IMR-90 (cell line): ENCODE data around the gene OR14I1. TPM values are rescaled to one million over a fixed set of nuclear protein-coding genes. Genes with fewer than 3 reads are reported as not detected.

ENCODE experiments used
- ATAC-seq: fragments of 200-7000 bp; cut with Tn5 transposase; 2 replicates; pipeline ENCODE4 v1.9.1; 2020; ENCODE audit warnings: low read depth, mild to moderate bottlenecking, moderate library complexity
- BruUV-seq: library from RNA; stranded (reverse); fragments of 400-500 nt; replicated peaks from 2 replicates; lab custom pipeline; 2021; lab: Mats Ljungman, UMichigan
- CTCF ChIA-PET: fragments of 300-600 bp; formaldehyde crosslinking; extraction: SDS; loops from one replicate; lab custom pipeline; 2021; ENCODE audit warnings: antibody characterized with exemption; lab: Yijun Ruan, JAX
- POLR2A ChIA-PET: fragments of 300-600 bp; sonication (Branson Sonifier 250); formaldehyde crosslinking; loops from one replicate; lab custom pipeline; 2022; ENCODE audit warnings: antibody characterized with exemption; ENCODE audit not compliant: unreplicated experiment; lab: Charles Lee
- DNase-seq: peaks from one replicate; pipeline ENCODE4 v3.0.0; 2013
- H2AFZ ChIP-seq: replicated peaks from 2 replicates; pipeline ENCODE3; 2013; ENCODE audit warnings: low read length, mild to moderate bottlenecking; ENCODE audit not compliant: poor library complexity
- H2AK5ac ChIP-seq: 2 replicates; pipeline ENCODE4 v1.6.1; 2013; ENCODE audit warnings: low read depth, low read length, inconsistent platforms
- H2AK9ac ChIP-seq: replicated peaks from 2 replicates; pipeline ENCODE3; 2013; ENCODE audit warnings: mild to moderate bottlenecking, low read depth, low read length, moderate library complexity; ENCODE audit not compliant: poor library complexity
- H2BK120ac ChIP-seq: 2 replicates; pipeline ENCODE4 v1.6.1; 2013; ENCODE audit warnings: low read depth, low read length, inconsistent platforms
- H2BK15ac ChIP-seq: 3 replicates; pipeline ENCODE4 v1.6.1; 2013; ENCODE audit warnings: low read depth, low read length, inconsistent platforms
- H2BK20ac ChIP-seq: 2 replicates; pipeline ENCODE4 v1.6.1; 2013; ENCODE audit warnings: low read depth, mild to moderate bottlenecking, inconsistent platforms, low read length, moderate library complexity
- H2BK5ac ChIP-seq: 2 replicates; pipeline ENCODE4 v1.6.1; 2013; ENCODE audit warnings: mild to moderate bottlenecking, low read depth, low read length, inconsistent platforms; ENCODE audit not compliant: poor library complexity, severe bottlenecking
- H3K14ac ChIP-seq: replicated peaks from 2 replicates; pipeline ENCODE4 v1.6.1; 2013; ENCODE audit warnings: low read depth, low read length, inconsistent platforms
- H3K18ac ChIP-seq: 2 replicates; pipeline ENCODE4 v1.6.1; 2013; ENCODE audit warnings: low read depth, low read length, control low read depth
- H3K23ac ChIP-seq: 2 replicates; pipeline ENCODE4 v1.6.1; 2013; ENCODE audit warnings: low read depth, low read length, inconsistent platforms
- H3K27ac ChIP-seq: 2 replicates; pipeline ENCODE4 v1.5.1; 2013; ENCODE audit warnings: mild to moderate bottlenecking, control low read depth, low read length; ENCODE audit not compliant: insufficient read depth
- H3K27me3 ChIP-seq: 2 replicates; pipeline ENCODE4 v1.6.1; 2013; ENCODE audit warnings: low read length; ENCODE audit not compliant: control insufficient read depth, insufficient read depth
- H3K36me3 ChIP-seq: 2 replicates; pipeline ENCODE4 v1.6.1; 2013; ENCODE audit warnings: low read length, mixed read lengths; ENCODE audit not compliant: control insufficient read depth, insufficient read depth
- H3K4ac ChIP-seq: 2 replicates; pipeline ENCODE4 v1.6.1; 2013; ENCODE audit warnings: low read depth, low read length, inconsistent platforms
- H3K4me1 ChIP-seq: 2 replicates; pipeline ENCODE4 v1.6.1; 2013; ENCODE audit warnings: low read length, mixed read lengths; ENCODE audit not compliant: control insufficient read depth, insufficient read depth
- H3K4me2 ChIP-seq: 2 replicates; pipeline ENCODE4 v1.6.1; 2013; ENCODE audit warnings: low read depth, mild to moderate bottlenecking, control low read depth, low read length, moderate library complexity
- H3K4me3 ChIP-seq: 2 replicates; pipeline ENCODE4 v1.5.1; 2013; ENCODE audit warnings: low read depth, mild to moderate bottlenecking, control low read depth, low read length, moderate library complexity; ENCODE audit not compliant: insufficient read depth
- H3K56ac ChIP-seq: 2 replicates; pipeline ENCODE4 v1.6.1; 2013; ENCODE audit warnings: low read length, inconsistent platforms; ENCODE audit not compliant: insufficient read depth; ENCODE audit errors: extremely low read depth
- H3K79me1 ChIP-seq, 2 experiments: 2 replicates each; pipeline ENCODE4 v1.6.1; 2013; ENCODE audit warnings: low read length in 2 of 2, inconsistent platforms in 1 of 2, low read depth in 1 of 2
- H3K9ac ChIP-seq: 2 replicates; pipeline ENCODE4 v1.6.1; 2013; ENCODE audit warnings: low read depth, low read length, control low read depth
- H3K9me1 ChIP-seq: 2 replicates; pipeline ENCODE4 v1.6.1; 2013; ENCODE audit warnings: low read length, inconsistent platforms; ENCODE audit not compliant: insufficient read depth
- H3K9me3 ChIP-seq: 2 replicates; pipeline ENCODE4 v1.6.1; 2013; ENCODE audit warnings: low read length; ENCODE audit not compliant: control insufficient read depth, insufficient read depth
- H4K20me1 ChIP-seq: 2 replicates; pipeline ENCODE4 v1.6.1; 2013; ENCODE audit warnings: low read length, inconsistent platforms; ENCODE audit not compliant: insufficient read depth
- H4K5ac ChIP-seq: 2 replicates; pipeline ENCODE4 v1.6.1; 2013; ENCODE audit warnings: mild to moderate bottlenecking, low read depth, low read length, control low read depth
- H4K8ac ChIP-seq, 2 experiments: 2 replicates each; pipeline ENCODE4 v1.6.1; 2013; ENCODE audit warnings: low read depth in 2 of 2, low read length in 2 of 2, control low read depth in 1 of 2, inconsistent platforms in 1 of 2
- H4K91ac ChIP-seq: 2 replicates; pipeline ENCODE4 v1.6.1; 2013; ENCODE audit warnings: low read depth, low read length, inconsistent platforms; ENCODE audit not compliant: insufficient read depth
- BHLHE40 ChIP-seq: fragments of 150-350 bp; IDR thresholded peaks from 2 replicates; pipeline ENCODE4 v1.6.1; 2016; ENCODE audit warnings: mild to moderate bottlenecking, low read depth, low read length
- CEBPB ChIP-seq: IDR thresholded peaks from 2 replicates; pipeline ENCODE4 v1.6.1; 2012; ENCODE audit warnings: low read depth, low read length, improper control_type of control experiment
- CHD1 ChIP-seq: IDR thresholded peaks from 2 replicates; pipeline ENCODE4 v1.6.1; 2012; ENCODE audit warnings: low read depth, low read length, improper control_type of control experiment
- FOS ChIP-seq: fragments of 150-350 bp; IDR thresholded peaks from 2 replicates; pipeline ENCODE4 v1.6.1; 2016; ENCODE audit warnings: low read depth, low read length
- MAFK ChIP-seq: IDR thresholded peaks from 2 replicates; pipeline ENCODE4 v1.6.1; 2012; ENCODE audit warnings: low read depth, low read length, improper control_type of control experiment
- MAZ ChIP-seq: IDR thresholded peaks from 2 replicates; pipeline ENCODE4 v1.6.1; 2012; ENCODE audit warnings: low read depth, mild to moderate bottlenecking, low read length, improper control_type of control experiment, moderate library complexity, borderline replicate concordance
- MXI1 ChIP-seq: IDR thresholded peaks from 2 replicates; pipeline ENCODE4 v1.6.1; 2012; ENCODE audit warnings: low read depth, mild to moderate bottlenecking, low read length, moderate library complexity, borderline replicate concordance
- NFE2L2 ChIP-seq: fragments of 150-350 bp; IDR thresholded peaks from 2 replicates; pipeline ENCODE4 v1.6.1; 2016; ENCODE audit warnings: low read depth, mild to moderate bottlenecking, low read length
- RCOR1 ChIP-seq: IDR thresholded peaks from 2 replicates; pipeline ENCODE4 v1.6.1; 2012; ENCODE audit warnings: mild to moderate bottlenecking, low read length, improper control_type of control experiment; ENCODE audit not compliant: insufficient replicate concordance
- RFX5 ChIP-seq: IDR thresholded peaks from 2 replicates; pipeline ENCODE4 v1.8.0; 2012; ENCODE audit warnings: low read depth, mild to moderate bottlenecking, low read length, moderate library complexity
- SMC3 ChIP-seq: fragments of 150-350 bp; IDR thresholded peaks from 2 replicates; pipeline ENCODE4 v1.6.1; 2016; ENCODE audit warnings: low read depth, mild to moderate bottlenecking, antibody characterized with exemption, low read length, moderate library complexity
- WGBS, 2 experiments: methylation state at CpG; one replicate each; pipeline versions ENCODE4 v1.1.5 to v1.1.7; 2013; ENCODE audit warnings: missing lambda C conversion rate in 2 of 2; ENCODE audit not compliant: insufficient read length in 1 of 2; ENCODE audit errors: extremely low coverage in 2 of 2; 5-methylcytosine and 5-hydroxymethylcytosine counted together
- dilution Hi-C: fragments of 300-500 bp; cut with HindIII; formaldehyde crosslinking; loops from one replicate; pipeline ENCODE4 v1.14.3; 2018; ENCODE audit warnings: low sequenced_read_pairs; ENCODE audit not compliant: unreplicated experiment
- in situ Hi-C: fragments of 300-500 bp; cut with MboI; formaldehyde crosslinking; loops from 3 replicates; pipeline ENCODE4 v1.14.3; 2019; ENCODE audit warnings: low sequenced_read_pairs, inconsistent platforms, mixed read lengths
- intact Hi-C: fragments of 100-400 bp; cut with micrococcal nuclease; formaldehyde crosslinking; loops from 2 replicates; pipeline ENCODE4 v1.10.0; 2022
- polyA plus RNA-seq, 3 experiments: library from polyadenylated mRNA; depleted of rRNA; stranded (reverse); fragments of >200 nt; gene quantifications; 2 replicates each; pipeline ENCODE4 v1.2.3, GENCODE V29; 2012; ENCODE audit warnings: low replicate concordance in 1 of 3
- total RNA-seq: library from RNA; depleted of rRNA; stranded (reverse); fragments of >200 nt; gene quantifications from 2 replicates; pipeline ENCODE4 v1.2.3, GENCODE V29; 2012
- TF ChIP-seq, protein P1 (sequence below): conservative IDR thresholded peaks from 2 replicates; pipeline ENCODE4 v1.5.1; 2012; ENCODE audit warnings: mild to moderate bottlenecking, low read depth, low read length, improper control_type of control experiment

Gene OR14I1
- total and polyA plus RNA-seq, 2 of the 4 experiments (the other 2 are of a cell fraction): not detected

DNA sequence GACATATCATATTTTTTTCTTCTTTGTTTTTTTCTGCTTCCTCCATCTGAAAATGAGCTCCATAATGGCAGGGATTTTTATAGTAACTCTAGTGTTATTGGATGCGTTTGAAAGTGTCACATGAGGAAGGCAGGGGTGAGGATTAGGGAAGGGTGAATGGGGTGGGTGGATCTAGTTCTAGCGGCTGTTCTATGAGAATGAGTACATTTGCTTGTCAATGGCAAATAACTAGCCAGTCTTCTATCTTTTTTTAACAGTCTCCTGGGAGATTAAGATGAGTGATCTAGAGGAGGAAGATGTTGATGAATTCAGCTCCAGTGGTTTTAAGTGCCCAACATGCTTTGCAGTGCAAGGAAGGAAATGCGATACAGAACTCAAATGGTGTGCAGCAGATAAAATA is 5.8 kb downstream of the OR14I1 start:
- Histone ChIP-seq H3K27me3 (no peaks in the 10 kb centered on the region), H3K56ac (no peak overlapping the region), H4K8ac (no peak overlapping the region), H3K9me3 (peaks cover 22% of the 10 kb centered on the region), H3K9me1 (no peaks in the 10 kb centered on the region), H4K20me1 (no peaks in the 10 kb centered on the region), H2BK20ac (no peak overlapping the region), H3K79me1 (no peaks in the 10 kb centered on the region), H2BK5ac (no peak overlapping the region), H3K27ac (no peak overlapping the region), H2AK9ac (no peak overlapping the region), H3K18ac (no peak overlapping the region), H4K91ac (no peak overlapping the region), H3K4me1 (no peaks in the 10 kb centered on the region), H3K9ac (no peak overlapping the region), H2AFZ (no peak overlapping the region), H3K36me3 (no peaks in the 10 kb centered on the region), H3K4me2 (no peak overlapping the region), H3K4ac (no peak overlapping the region), H2BK15ac (no peak overlapping the region), H3K23ac (no peak overlapping the region), H2BK120ac (no peak overlapping the region), H3K4me3 (no peak overlapping the region), H4K5ac (no peak overlapping the region), H3K14ac (no peak overlapping the region), H2AK5ac (no peak overlapping the region)
- 100% methylated on average over 1 of the region's 3 CpGs; no CpG with 5 or more reads in 1 of the 2 experiments for WGBS, 2 experiments
- DNase-seq (no peak), ATAC-seq (no peak)
- no TSS peak for BruUV-seq
- ChIA-PET CTCF (interaction anchor here (1.0 kb wide), 1 partner anchor 10 kb away, joined by 3 read pairs; no protein-coding TSS in a partner anchor), POLR2A (no interaction called here)
- intact Hi-C loops: no loop called here
- dilution Hi-C loops: no loop called here
- TF ChIP-seq MAFK (no peak), CEBPB (no peak), RCOR1 (no peak), SMC3 (no peak), MXI1 (no peak), RFX5 (no peak), NFE2L2 (no peak), CHD1 (no peak), BHLHE40 (no peak), FOS (no peak), MAZ (no peak)
- TF ChIP-seq, protein P1, sequence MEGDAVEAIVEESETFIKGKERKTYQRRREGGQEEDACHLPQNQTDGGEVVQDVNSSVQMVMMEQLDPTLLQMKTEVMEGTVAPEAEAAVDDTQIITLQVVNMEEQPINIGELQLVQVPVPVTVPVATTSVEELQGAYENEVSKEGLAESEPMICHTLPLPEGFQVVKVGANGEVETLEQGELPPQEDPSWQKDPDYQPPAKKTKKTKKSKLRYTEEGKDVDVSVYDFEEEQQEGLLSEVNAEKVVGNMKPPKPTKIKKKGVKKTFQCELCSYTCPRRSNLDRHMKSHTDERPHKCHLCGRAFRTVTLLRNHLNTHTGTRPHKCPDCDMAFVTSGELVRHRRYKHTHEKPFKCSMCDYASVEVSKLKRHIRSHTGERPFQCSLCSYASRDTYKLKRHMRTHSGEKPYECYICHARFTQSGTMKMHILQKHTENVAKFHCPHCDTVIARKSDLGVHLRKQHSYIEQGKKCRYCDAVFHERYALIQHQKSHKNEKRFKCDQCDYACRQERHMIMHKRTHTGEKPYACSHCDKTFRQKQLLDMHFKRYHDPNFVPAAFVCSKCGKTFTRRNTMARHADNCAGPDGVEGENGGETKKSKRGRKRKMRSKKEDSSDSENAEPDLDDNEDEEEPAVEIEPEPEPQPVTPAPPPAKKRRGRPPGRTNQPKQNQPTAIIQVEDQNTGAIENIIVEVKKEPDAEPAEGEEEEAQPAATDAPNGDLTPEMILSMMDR: no peak
- in situ Hi-C loops: no loop called here
